HK-2 (cell line): ENCODE measurements around the gene ZNF385B.

Experiments used
- DNase-seq: peaks from one replicate; pipeline ENCODE4 v3.0.0-alpha.2; 2018; ENCODE audit not compliant: unreplicated experiment

The ZNF385B gene

GRCh38 chr2:179746981-179747380 is 114.4 kb downstream of the ZNF385B start:
- DNase-seq, result no peak

- DNase-seq, result no peak
Measured at GRCh38 chr2:179745635-179746256, 115.7 kb downstream of the ZNF385B start.

- DNase-seq, result no peak
Measured at GRCh38 chr2:179744401-179744800, 117.0 kb downstream of the ZNF385B start.

GRCh38 chr2:179741317-179741716 is 120.1 kb downstream of the ZNF385B start:
- DNase-seq, result no peak

- no peak for DNase-seq
Measured at GRCh38 chr2:179729966-179730365, 131.4 kb downstream of the ZNF385B start.

- no peak for DNase-seq
Measured at GRCh38 chr2:179726461-179727180, 134.8 kb downstream of the ZNF385B start.

- no peak for DNase-seq
Measured at GRCh38 chr2:179724403-179724802, 137.0 kb downstream of the ZNF385B start.

GRCh38 chr2:179720173-179720772 is 141.1 kb downstream of the ZNF385B start:
- DNase-seq, result no peak

- DNase-seq, result no peak
Measured at GRCh38 chr2:179715871-179716270, 145.5 kb downstream of the ZNF385B start.

GRCh38 chr2:179715196-179715595 is 146.2 kb downstream of the ZNF385B start:
- DNase-seq, result no peak

GRCh38 chr2:179712825-179713224 is 148.6 kb downstream of the ZNF385B start:
- no peak for DNase-seq

- DNase-seq, result no peak
Measured at GRCh38 chr2:179711375-179711774, 150.0 kb downstream of the ZNF385B start.

GRCh38 chr2:179703702-179704101 is 157.7 kb downstream of the ZNF385B start:
- no peak for DNase-seq

- no peak for DNase-seq
Measured at GRCh38 chr2:179702912-179703311, 158.5 kb downstream of the ZNF385B start.

GRCh38 chr2:179701524-179702110 is 159.8 kb downstream of the ZNF385B start:
- no peak for DNase-seq

- DNase-seq, result no peak
Measured at GRCh38 chr2:179695486-179695885, 165.9 kb downstream of the ZNF385B start.

- no peak for DNase-seq
Measured at GRCh38 chr2:179694963-179695362, 166.4 kb downstream of the ZNF385B start.

- no peak for DNase-seq
Measured at GRCh38 chr2:179692610-179693009, 168.8 kb downstream of the ZNF385B start.

GRCh38 chr2:179692043-179692442 is 169.4 kb downstream of the ZNF385B start:
- DNase-seq, result no peak

GRCh38 chr2:179691235-179691634 is 170.2 kb downstream of the ZNF385B start:
- no peak for DNase-seq

GRCh38 chr2:179686718-179687342 is 174.6 kb downstream of the ZNF385B start:
- no peak for DNase-seq

- no peak for DNase-seq
Measured at GRCh38 chr2:179686069-179686468, 175.3 kb downstream of the ZNF385B start.
